Measurements from ENCODE around the gene COL4A6.
"Not testable (repeated sequence)": the region's sequence is repeated elsewhere in the genome, so short reads cannot be mapped to it uniquely, and the experiment has no call there.

Gene COL4A6

DNA sequence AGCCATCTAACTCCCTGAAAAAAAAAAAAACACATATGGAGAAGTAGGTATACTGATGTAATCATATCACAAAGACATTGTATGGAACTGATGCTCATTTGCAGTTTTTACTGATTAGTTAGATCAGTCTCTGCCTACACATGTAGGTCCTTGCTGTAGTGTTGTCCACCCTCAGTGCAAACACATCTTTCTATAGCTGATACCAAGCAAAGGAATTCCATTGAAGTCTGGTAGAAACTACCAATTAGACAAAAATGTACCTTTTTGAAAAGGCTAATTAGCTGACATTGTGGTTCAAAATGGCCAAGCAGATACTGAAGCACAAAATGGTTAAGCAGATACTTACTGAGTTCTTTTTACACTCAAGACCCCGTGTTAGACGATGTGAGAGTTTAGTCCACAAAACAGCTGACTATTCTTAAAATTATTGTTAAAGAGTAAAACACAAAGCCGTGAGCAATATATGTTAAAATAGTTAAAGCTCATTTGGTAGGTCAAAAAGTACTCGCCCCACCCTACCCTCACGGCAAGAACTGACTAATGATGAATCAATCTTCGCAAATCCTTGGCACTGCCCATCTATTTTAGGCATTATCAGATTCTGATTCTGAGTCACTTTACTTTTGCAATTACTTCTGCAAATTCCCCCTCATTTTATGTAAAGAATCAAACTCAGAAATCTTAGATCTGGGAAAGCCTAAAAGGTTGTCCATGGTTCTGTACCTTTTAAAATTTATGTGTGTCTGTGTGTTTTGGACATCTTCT, 40.4 kb downstream of the COL4A6 start:
- no peak for DNase-seq

DNA sequence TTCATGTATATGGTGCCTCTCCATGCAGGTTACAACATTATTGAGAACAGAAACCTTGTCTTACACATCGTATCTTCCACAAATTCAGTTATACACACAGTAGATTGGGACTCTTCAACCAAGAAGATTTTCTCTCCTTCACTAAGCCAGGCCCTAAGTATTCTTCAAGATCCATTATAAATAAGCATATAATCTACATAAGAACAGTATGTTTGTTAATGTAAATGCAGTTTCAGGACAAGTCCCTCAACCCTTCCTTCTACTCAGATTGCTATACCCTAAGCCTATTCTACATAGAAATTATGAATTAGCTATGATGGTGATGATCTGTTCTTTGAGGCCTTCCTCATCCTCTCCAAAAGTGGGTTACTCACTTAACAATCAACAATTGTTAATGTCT, 41.2 kb downstream of the COL4A6 start:
- no peak for DNase-seq

DNA sequence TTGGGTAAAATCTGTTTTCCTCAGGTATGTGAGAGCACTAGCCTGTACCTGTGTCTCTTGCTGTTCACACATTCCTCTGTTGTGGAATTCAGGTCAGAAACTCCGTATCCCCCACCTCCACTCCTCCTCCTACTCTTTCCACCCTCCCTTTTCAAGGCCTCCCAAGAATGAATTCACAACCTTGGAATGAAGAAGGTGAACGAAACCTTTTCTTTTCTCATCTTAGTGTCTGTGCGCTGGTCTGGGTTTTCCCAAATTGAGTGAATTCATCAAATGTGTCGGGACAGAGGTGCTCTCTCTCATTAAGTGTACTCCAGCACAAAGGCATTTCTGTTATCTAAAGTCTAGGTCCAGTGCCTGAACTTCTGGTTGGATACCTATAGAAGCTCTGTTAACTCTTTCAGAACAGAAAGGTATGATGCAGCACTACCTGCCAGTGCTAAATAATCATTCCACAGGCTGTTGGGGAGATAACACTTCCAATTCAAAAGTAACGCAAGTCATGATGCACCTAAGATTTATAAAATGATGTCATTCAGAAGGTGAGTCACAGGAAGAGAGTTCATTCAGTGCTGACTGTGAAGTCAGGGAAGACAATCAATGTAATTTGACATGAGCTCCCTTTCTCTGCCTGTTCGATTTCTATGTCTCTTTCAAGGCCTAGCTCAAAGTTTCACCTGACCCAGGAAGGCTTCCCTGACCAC, 41.9 kb downstream of the COL4A6 start:
- DNase-seq: no peak

DNA sequence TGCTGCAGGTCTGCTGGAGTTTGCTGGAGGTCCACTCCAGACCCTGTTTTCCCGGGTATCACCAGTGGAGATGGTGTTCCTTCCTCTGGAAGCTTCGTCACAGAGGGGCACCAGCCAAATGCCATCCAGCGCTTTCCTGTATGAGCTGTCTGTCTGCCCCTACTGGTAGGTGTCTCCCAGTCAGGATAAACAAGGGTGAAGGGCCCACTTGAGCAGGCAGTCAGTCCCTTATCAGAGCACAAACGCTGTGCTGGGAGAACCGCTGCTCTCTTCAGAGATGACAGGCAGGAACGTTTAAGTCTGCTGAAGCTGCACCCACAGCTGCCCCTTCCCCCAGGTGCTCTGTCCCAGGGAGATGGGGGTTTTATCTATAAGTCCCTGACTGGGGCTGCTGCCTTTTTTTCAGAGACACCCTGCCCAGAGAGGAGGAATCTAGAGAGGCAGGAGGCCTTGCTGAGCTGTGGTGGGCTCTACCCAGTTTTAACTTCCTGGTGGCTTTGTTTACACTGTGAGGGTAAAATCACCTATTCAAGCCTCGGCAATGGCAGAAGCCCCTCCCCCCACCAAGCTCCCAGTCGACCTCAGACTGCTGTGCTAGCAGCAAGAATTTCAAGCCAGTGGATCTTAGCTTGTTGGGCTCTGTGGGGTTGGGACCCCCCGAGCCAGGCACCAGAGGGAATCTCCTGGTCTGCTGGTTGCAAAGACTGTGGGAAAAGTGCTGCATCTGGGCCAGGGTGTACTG, 47.1 kb downstream of the COL4A6 start:
- not testable (repeated sequence) for DNase-seq

- no peak for DNase-seq
Measured at GRCh38 chrX:108384783-108385182, 53.4 kb downstream of the COL4A6 start.

DNA sequence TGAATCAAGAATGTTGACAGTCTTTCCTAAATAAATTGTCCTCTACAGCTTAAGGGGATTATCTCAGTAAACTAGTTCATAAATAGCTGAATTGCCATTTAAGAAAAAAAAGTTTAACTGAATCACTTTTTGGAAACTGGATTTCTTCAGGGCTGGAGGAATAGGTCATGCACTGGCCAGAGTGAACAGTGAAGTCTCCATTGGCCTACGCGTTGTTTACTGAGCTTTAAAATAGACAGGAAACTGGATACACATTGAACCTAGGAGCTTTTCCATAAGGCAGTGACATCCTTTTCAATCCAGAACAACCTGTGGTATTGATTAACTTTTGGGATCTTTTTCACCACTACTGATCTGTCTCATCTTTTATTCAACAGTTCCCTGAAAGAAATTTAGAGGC, 58.0 kb downstream of the COL4A6 start:
- DNase-seq: no peak

DNA sequence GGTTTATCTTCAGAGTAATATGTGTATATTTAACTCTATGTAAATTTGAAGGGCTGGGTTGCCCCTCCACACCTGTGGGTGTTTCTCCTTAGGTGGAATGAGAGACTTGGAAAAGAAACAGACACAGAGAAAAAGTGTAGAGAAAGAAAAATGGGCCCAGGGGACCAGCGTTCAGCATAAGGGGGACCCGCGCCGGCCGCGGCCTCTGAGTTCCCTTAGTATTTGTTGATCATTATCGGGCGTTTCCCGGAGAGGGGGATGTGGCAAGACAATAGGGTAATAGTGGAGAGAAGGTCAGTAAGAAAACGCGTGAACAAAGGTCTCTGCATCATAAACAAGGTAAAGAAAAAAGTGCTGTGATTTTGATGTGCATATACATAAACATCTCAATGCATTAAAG, 61.4 kb downstream of the COL4A6 start:
- not testable (repeated sequence) for DNase-seq

DNA sequence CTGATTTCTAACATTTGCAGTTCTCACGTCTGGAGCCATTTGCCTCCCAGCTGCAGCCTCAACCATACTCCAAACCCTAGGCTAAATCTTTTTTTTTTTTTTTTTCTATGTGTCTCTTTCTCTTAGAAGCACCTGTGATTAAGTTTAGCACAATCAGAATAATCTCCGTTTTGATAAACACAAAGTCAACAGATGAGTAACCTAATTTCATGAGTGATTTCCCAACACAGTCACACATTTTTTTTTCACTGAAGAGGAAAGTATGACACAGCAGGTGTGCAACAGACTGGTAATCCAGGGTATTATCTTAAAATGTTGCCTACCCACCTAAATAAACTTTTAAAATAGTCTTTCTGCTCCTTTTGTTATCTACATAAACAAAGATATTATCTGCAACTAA, 62.6 kb downstream of the COL4A6 start:
- DNase-seq: not testable (repeated sequence)

DNA sequence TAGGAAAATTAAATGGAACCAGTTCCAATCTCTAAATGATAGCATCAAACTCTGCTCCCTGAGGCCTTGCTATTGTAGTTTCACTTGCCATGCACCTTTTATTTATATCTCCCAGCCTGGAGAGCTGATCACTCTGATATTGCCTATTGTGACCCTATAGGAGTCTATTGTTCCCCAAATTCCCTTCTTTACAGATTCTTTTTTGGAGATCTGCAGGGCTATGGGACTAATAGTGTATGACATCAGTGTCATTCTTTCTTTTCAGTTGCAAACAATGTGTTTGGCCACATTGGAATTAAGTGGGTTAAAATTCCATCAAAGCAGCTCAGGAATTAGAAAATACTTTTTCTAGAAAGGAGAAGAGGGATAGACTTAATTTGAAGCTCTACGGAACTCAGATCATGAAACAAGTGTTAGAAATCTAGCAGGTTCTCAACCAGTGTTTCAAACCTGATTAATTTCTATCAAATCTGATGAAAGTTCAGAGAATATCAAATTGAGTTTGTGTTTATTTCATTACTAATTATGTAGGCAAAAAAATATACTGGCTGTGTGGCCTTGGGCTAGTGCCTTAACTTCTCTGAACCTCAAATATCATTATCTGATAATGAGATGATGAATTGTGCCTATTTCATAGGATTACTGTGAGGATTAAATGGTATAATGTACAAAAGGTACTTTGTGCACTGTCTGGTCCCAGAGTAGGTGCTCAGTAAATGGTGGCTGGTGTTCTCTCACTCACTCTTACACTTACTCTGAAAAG, 71.4 kb downstream of the COL4A6 start:
- DNase-seq: no peak

GRCh38 chrX:108362026-108362425, 76.2 kb downstream of the COL4A6 start:
- DNase-seq: no peak

GRCh38 chrX:108361316-108361715, 76.9 kb downstream of the COL4A6 start:
- DNase-seq: no peak

GRCh38 chrX:108359806-108360602, 78.2 kb downstream of the COL4A6 start:
- DNase-seq: no peak

DNA sequence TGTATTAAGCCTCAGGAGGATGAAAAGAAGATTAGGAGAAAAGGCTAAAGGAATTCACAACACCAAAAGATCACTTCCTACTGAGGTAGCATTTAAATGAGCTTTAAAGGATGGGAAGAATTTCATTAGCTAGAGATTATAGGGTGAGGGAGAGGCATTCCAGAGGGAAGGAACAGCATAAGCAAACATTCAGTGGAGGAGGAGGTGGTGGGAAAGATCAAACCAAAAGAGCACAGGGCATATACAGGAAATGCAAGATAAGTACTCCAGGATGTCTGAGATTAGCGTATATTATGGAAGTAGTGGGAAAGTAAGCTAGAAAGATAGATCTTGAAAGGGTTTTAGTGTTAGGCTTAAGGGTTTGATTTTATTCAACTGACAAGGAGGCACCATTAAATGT, 84.8 kb downstream of the COL4A6 start:
- no peak for DNase-seq

GRCh38 chrX:108349210-108349609, 89.0 kb downstream of the COL4A6 start:
- DNase-seq: no peak

DNA sequence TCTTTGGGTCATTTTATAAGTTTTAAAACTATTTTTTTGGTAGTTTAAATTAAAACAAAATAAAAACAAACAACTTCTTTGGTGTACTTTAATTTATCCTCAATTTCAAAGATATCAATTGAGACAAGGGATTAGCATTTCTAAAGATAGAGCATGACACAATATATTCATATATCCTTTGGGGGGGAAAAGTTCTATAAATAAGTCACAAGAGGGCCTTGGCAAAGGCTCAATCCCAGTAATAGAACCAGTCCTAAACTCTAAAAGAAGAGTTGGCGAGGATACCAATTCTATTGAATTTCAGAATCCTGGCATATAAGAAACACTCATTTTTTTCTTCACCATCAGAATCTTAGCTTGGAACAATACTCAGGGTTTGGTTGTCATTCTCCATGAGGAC, 89.7 kb downstream of the COL4A6 start:
- no peak for DNase-seq

DNA sequence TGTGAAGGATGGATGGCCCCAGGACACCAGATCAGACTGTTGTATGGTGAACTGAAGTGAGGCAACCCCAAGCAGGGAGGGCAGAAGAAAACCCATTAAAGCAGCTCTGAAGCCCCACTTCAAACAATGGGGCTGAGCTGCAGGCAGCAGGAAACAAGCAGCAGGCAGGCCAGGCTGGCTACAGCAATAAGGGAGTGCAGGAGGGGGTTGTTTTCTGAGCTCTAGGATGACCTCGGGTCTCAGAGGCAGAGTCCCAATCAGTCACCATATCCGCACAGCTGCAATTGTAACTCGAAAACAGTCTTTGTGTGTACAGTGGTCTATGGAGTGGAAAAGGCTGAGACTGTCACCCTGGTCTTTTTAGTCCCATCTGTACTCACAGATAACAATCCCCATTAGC, 90.4 kb downstream of the COL4A6 start:
- no peak for DNase-seq

DNA sequence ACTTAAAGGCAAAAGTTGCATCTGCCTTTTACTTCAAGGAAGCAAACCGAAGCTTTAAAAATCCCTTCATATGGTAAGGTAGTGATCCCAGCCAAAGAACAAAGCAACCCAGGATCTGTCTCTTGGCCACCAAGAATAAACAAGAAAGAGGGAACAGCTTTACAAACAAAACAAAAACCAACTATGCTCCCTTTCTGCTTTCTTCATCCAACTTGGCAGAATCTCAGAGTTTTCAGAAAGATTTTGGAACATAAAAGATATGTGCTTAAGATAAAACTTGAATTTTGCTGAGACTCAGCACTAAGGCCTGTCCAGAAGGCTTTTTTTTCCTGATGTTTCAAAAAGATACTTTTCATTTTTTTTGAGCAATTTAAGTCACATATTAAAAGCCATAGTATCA, 94.0 kb downstream of the COL4A6 start:
- DNase-seq: no peak

GRCh38 chrX:108341947-108342346, 96.3 kb downstream of the COL4A6 start:
- no peak for DNase-seq

DNA sequence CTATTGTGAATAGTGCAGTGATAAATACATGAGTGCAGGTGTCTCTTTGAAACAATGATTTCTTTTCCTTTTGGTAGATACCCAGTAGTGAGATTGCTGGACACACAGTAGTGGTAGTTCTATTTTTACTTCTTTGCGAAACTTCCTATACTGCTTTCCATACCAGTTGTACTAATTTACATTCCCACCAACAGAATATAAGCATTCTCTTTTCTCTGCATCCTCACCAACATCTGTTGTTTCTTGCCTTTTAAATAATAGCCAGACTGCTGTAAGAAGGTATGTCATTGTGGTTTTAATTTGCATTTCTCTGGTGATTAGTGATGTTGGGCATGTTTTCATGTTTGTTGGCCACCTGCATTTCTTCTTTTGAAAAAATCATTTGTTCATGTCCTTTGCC, 105.9 kb downstream of the COL4A6 start:
- no peak for DNase-seq

DNA sequence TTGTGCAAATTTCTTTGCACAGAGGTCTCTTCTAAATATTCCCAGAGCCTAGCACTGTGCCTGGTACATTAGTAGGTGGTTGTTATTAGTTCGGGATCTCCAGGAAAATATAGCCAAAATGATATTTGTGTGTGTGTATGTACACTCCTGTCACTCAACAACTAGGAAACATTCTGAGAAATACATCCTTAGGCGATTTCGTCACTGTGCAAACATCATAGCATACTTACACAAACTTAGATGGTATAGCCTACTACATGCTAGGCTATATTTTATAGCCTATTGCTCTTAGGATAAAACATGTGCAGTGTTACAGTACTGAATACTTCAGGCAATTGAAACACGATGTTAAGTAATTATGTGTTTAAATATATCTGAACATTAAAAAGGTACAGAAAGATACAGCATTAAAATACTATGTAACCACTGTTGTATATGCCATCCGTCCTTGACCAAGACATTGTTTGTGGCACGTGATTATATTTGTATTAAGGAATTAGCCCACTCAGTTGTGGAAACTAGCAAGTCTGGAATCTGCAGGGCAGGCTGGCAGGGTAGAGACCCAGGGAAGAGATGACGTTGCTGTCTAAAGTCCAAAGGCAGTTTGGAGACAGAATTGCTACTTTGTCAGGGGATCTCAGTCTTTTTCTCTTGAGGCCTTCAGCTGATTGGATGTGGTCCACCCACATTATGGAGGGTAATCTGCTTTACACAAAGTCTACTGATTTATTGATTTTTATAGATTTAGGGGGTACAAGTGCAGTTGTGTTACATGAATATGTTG, 106.9 kb downstream of the COL4A6 start:
- no peak for DNase-seq

DNA sequence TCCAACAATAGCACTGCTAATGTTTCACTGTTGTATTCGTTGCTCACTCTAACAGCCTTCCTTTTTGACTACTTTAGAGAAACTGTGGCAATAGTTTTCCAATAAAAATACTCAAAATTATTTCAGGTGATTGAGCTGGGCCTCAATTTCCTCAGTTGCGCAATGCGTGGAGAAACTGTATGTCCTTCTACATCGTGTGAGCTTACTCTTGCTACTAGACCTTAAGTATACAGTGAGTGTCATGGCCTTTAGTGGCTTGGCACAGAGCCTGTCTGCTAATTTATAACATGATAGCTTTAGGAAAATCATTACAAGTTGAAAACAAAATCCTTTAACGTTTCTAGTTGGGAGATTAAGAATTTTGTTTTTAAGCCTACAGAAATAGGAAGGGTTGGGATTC, 114.5 kb downstream of the COL4A6 start:
- DNase-seq: no peak

All from activated effector memory CD4-positive, alpha-beta T cell treated with Interleukin-2 at 50 U/mL for 16 hours (primary cell).